ENCODE results near the gene KLHDC3. TPM values are rescaled to one million over a fixed set of nuclear protein-coding genes. Genes with fewer than 3 reads are reported as not detected.

Gene KLHDC3
- total and polyA plus RNA-seq, 2 of the 13 experiments (the other 11 are each of a cell fraction or from before 2014, with no cell fraction given): 78.3 to 91.5 TPM

DNA sequence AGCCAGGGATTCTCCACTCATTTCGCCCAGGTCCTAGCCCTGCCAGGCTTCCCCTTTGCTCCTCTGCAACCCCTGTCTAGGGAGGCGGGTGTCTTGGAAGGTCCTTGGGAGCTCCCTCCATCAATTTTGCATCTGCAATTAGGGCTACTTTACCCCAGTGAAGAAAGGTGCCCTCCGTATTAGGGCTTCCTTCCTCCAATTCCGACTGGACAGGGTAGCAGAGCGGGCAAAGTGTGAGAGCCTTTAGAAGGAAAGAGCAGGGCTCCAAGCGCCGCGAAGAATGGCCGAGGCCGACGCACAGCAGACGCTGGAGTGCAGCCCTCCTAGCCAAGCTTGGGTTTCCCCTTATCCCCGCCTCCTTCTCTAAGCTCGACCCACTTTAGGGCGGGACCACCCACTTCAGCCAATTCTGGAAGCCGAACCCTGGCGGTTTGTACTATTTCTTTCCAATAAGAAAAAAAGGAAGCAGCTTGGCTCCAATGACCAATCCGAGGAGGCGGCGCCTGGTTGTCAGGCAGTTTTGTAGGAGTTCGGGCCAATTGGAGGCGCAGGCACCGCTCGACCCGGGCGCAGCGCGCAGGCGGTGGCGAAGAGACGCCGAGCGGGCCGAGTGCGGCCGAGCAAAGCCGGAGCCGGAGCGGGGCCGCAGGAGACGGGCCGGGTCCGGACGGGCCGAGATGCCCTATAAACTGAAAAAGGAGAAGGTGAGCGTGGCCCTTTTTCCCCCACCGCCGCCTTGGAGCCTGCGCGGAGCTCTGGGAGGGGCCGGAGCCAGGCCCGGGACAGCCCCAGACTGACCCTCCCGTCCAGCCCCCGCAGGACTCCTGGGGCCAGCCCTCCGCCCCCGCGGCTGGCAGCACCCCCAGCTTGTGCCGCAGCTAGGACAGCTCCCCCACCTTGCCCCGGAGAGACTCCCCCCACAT is 29.8 kb upstream of the KLHDC3 start, which contains the start of gene PPP2R5D (continued):
- peak; percentile 13; the same call in 1 of the 2 replicates for TF ChIP-seq ZNF383 (CRISPR knock-in tag; IDR thresholded peaks at IDR 0.05; ENCODE audit: borderline replicate concordance)
- TF ChIP-seq, protein P1, sequence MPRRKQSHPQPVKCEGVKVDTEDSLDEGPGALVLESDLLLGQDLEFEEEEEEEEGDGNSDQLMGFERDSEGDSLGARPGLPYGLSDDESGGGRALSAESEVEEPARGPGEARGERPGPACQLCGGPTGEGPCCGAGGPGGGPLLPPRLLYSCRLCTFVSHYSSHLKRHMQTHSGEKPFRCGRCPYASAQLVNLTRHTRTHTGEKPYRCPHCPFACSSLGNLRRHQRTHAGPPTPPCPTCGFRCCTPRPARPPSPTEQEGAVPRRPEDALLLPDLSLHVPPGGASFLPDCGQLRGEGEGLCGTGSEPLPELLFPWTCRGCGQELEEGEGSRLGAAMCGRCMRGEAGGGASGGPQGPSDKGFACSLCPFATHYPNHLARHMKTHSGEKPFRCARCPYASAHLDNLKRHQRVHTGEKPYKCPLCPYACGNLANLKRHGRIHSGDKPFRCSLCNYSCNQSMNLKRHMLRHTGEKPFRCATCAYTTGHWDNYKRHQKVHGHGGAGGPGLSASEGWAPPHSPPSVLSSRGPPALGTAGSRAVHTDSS (CRISPR knock-in tag; conservative IDR thresholded peaks at IDR 0.05): no peak
- no peak for TF ChIP-seq ZNF33B (CRISPR knock-in tag; IDR thresholded peaks at IDR 0.05)
- TF ChIP-seq, protein P2, sequence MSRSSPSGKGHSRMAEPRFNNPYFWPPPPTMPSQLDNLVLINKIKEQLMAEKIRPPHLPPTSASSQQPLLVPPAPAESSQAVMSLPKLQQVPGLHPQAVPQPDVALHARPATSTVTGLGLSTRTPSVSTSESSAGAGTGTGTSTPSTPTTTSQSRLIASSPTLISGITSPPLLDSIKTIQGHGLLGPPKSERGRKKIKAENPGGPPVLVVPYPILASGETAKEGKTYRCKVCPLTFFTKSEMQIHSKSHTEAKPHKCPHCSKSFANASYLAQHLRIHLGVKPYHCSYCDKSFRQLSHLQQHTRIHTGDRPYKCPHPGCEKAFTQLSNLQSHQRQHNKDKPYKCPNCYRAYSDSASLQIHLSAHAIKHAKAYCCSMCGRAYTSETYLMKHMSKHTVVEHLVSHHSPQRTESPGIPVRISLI (CRISPR knock-in tag; IDR thresholded peaks at IDR 0.05; ENCODE audit: borderline replicate concordance): no peak; the same call in 1 of the 2 replicates
- peak; percentile 88; the same call in 1 of the 2 replicates for TF ChIP-seq MAF1 (CRISPR knock-in tag; IDR thresholded peaks at IDR 0.05; ENCODE audit: borderline replicate concordance)
- TF ChIP-seq TFDP2 (CRISPR knock-in tag; IDR thresholded peaks at IDR 0.05): peak; percentile 64; the same call in 1 of the 2 replicates
- TF ChIP-seq, protein P3, sequence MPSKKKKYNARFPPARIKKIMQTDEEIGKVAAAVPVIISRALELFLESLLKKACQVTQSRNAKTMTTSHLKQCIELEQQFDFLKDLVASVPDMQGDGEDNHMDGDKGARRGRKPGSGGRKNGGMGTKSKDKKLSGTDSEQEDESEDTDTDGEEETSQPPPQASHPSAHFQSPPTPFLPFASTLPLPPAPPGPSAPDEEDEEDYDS (CRISPR knock-in tag; IDR thresholded peaks at IDR 0.05): peak; percentile 98
- no peak for TF ChIP-seq MAFK (conservative IDR thresholded peaks at IDR 0.05 in 1 of 2, IDR thresholded peaks at IDR 0.05 in 1 of 2; ENCODE audit: low read length in 2 of 2)
- TF ChIP-seq, protein P4, sequence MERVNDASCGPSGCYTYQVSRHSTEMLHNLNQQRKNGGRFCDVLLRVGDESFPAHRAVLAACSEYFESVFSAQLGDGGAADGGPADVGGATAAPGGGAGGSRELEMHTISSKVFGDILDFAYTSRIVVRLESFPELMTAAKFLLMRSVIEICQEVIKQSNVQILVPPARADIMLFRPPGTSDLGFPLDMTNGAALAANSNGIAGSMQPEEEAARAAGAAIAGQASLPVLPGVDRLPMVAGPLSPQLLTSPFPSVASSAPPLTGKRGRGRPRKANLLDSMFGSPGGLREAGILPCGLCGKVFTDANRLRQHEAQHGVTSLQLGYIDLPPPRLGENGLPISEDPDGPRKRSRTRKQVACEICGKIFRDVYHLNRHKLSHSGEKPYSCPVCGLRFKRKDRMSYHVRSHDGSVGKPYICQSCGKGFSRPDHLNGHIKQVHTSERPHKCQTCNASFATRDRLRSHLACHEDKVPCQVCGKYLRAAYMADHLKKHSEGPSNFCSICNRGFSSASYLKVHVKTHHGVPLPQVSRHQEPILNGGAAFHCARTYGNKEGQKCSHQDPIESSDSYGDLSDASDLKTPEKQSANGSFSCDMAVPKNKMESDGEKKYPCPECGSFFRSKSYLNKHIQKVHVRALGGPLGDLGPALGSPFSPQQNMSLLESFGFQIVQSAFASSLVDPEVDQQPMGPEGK (CRISPR knock-in tag; IDR thresholded peaks at IDR 0.05): peak; percentile 74
- no peak for TF ChIP-seq PAF1 (CRISPR knock-in tag; IDR thresholded peaks at IDR 0.05)
- no peak for TF ChIP-seq ZBTB49 (CRISPR knock-in tag; IDR thresholded peaks at IDR 0.05; ENCODE audit: borderline replicate concordance)
- TF ChIP-seq ZNF788 (CRISPR knock-in tag; IDR thresholded peaks at IDR 0.05; ENCODE audit: borderline replicate concordance): peak; percentile 53; the same call in 1 of the 2 replicates
- TF ChIP-seq ZFP90 (CRISPR knock-in tag; IDR thresholded peaks at IDR 0.05; ENCODE audit: borderline replicate concordance): peak; percentile 84; the same call in 1 of the 2 replicates
- TF ChIP-seq ZNF737 (CRISPR knock-in tag; IDR thresholded peaks at IDR 0.05; ENCODE audit: borderline replicate concordance): no peak
- 0 out of 2 replicates have a peak, but pooled peaks have one; percentile 23 for TF ChIP-seq ZNF124 (CRISPR knock-in tag; IDR thresholded peaks at IDR 0.05)
- peak; percentile 33; the same call in 1 of the 2 replicates for TF ChIP-seq ZNF740 (CRISPR knock-in tag; IDR thresholded peaks at IDR 0.05)
- 0 out of 2 replicates have a peak, but pooled peaks have one; percentile 51 for TF ChIP-seq ZNF234 (CRISPR knock-in tag; conservative IDR thresholded peaks at IDR 0.05)
- peak; percentile 30 for TF ChIP-seq ZNF331 (CRISPR knock-in tag; IDR thresholded peaks at IDR 0.05)
